HS-5 (cell line): ENCODE results near the gene PLPPR3.

ENCODE experiments used
- DNase-seq: peaks from one replicate; pipeline ENCODE4 v3.0.0-alpha.2; 2012; ENCODE audit warnings: low read depth

The PLPPR3 gene

DNA sequence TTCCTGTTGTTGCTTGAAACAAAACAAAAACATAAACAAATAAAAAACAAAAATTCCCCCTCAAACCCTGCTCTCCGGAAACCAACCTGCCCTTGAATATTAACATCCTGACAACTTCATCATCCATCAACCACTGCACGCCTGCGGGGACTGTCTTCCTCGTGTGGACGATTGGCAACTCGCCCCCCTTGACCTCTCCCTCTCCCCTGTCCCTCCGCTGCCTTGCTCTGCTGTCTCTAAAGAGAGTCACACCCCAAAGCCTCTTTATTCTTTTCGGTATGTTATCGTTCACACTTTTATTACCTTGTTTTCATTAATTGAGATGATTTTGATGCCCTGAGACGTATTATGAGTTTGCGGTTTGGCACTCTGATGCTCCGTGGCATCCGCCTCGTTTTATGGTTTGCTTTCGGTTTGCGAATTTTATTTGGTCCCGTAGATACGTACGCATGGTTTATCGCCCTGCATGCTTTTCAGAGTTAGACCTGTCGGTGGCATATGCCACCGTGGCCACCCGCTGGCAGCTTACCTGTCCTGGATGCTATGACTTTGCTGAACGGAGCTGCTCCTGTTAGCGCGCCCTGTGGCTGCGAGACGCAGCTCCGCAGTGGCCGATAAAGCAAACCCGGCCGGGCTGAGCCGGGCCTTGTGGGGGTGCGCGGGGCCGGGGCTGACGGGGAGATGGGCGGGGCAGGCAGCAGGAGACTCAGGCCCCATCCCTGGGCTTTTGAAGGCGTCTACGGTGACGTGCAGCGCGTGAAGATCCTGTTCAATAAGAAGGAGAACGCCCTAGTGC is 13.9 kb downstream of the PLPPR3 start:
- no peak for DNase-seq

GRCh38 chr19:806815-807421 is 14.8 kb downstream of the PLPPR3 start:
- no peak for DNase-seq

DNA sequence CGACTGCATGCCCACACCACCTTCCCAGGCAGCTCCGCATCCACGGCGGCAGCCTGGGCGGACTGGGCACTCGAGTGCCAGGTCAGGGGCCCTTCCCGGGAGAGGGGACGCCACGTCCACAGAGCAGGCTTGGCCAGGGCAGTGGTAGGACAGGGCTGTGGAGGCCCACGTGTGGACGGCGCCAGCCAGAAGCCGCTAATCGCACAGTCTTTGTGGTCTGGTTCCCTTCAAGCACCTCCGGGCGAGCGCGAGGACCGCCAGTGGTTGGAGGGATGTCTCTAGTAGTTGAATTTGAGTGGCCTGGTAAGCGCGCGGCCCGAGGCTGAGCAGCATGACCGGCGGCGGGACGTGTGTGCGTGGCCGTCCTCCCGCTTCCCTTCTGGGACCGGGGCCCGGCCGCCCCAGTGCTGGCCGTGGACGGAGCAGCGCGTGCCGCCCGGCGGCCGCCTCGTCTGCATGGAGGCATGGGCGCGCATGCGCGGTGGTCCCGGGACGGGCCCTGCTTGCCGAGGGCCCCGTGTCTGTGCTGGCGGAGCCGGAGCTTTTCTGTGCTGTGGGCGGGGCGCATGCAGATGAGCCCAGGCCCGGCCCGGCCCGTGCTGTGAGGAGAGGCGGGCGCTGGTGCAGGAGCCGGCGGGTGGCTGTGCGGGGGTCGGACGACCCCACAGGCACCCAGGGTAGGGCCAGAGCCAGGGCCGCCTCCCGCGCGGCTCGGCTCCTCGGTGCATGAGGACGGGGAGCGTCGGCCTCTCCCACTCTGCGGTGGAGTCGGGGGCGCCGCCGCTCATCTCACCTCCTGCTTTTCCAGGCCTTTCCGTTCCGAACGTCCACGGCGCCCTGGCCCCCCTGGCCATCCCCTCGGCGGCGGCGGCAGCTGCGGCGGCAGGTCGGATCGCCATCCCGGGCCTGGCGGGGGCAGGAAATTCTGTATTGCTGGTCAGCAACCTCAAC is 15.9 kb downstream of the PLPPR3 start:
- DNase-seq = no peak

- DNase-seq = no peak
Observed at GRCh38 chr19:805166-805551, 16.6 kb downstream of the PLPPR3 start.

DNA sequence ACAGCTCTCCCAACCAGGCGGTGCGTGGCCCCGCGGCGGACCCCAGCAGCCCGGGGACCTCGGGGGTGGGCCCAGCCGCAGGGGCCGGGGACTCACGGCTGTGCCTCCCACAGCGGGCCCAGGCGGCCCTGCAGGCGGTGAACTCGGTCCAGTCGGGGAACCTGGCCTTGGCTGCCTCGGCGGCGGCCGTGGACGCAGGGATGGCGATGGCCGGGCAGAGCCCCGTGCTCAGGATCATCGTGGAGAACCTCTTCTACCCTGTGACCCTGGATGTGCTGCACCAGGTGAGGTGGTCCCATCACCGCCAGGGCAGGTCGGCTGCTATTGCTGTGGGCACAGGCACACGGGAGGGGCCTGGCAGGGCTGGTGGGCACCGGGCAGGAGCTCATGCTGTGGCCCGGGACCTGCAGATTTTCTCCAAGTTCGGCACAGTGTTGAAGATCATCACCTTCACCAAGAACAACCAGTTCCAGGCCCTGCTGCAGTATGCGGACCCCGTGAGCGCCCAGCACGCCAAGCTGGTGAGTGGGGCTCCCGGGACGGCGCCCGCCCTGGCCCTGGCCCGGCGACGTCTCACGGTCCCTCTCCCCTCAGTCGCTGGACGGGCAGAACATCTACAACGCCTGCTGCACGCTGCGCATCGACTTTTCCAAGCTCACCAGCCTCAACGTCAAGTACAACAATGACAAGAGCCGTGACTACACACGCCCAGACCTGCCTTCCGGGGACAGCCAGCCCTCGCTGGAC is 17.2 kb downstream of the PLPPR3 start:
- no peak for DNase-seq

GRCh38 chr19:803686-804418 is 17.9 kb downstream of the PLPPR3 start:
- no peak for DNase-seq

- no peak for DNase-seq
Observed at GRCh38 chr19:803099-803561, 18.6 kb downstream of the PLPPR3 start.

GRCh38 chr19:802498-803098 is 19.2 kb downstream of the PLPPR3 start:
- DNase-seq = no peak

- DNase-seq = no peak
Observed at GRCh38 chr19:801861-802497, 19.8 kb downstream of the PLPPR3 start.

GRCh38 chr19:801030-801860 is 20.5 kb downstream of the PLPPR3 start:
- DNase-seq = no peak

DNA sequence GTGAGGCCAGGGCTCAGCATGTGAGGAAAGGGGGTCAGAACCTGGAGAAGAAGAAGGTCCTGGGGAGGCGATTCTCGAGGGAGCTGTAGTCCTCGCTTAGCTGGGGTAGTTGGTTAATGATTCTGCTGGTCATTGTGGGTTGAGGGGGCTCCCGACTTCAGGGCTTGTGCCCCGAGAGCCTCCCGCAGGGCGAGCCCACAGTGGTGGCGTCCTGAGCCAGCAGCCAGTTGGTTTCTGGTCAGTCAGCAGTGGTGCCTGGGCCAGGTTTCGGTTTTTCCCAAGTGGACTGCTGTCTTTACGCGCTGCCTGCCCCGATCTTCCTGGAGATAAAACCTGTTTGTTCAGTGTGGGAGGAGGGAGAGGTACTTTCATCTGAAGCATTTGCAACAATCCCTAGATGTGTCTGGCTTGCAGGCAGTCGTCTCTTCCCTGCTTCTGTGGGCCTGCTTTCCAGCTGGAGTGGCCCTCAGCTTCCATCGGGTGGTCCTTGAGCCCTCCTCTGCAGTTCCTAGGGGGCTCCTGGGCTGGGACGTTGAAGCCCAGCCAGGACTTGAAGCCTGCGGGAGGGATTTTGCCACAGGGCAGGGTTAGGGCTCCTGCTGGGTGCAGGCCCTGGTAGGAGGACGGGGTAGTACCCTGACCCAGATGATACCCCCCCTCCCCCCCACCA is 21.3 kb downstream of the PLPPR3 start:
- DNase-seq = no peak

- DNase-seq = no peak
Observed at GRCh38 chr19:799076-799881, 22.5 kb downstream of the PLPPR3 start.

- no peak for DNase-seq
Observed at GRCh38 chr19:798415-799075, 23.2 kb downstream of the PLPPR3 start.

DNA sequence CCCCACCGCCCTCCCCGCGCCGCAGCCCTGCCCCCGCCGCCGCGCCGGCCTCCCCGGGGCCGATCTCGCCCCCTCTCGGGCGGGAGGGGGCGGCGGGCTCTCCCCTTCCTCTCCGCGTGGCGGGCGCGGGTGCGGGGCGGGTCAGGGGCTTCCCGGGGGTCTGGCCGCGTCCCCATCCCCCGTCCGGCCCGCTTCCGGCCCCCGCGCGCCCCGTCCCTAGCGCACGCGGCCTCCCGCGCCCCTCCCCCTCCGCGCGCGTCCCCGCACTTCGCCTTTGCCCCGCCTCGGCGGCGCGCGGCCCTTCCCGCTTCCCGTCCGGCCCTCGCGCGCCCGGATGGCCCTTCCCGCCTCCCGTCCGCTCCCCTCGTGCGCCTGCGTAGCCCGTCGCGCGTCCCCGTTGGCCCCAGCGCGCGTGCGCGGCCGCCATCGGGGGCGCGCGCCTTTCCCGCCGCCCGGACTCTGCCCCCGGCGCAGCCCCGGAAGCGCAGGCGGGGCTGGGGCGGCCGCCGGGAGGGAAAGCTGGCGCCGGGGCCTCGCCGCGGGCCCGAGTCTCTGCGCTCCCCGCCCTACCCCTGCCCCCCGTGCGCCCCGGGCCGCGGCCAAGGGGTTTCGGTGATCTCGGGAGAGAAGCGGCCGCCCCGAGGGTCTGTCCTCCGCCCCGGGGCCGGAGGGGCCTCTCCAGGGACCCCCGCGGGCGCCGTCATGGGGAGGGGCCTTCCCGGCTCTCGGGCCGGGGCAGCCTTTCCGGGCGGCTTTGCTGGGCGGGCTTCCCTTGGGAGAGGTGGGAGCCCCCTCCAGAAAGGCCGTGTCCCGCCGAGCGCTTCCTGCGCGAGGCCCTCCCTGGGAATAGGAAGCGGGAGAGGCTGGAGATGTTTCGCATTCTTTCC is 24.0 kb downstream of the PLPPR3 start:
- peak; percentile 24 for DNase-seq

- DNase-seq = peak; percentile 97
Observed at GRCh38 chr19:796692-797527, 24.8 kb downstream of the PLPPR3 start, which contains the start of gene PTBP1. TSS of gene PTBP1 (plus strand) at chr19:797452. CDS start at chr19:797498, 46 bp downstream.
